Neuron (in vitro differentiated cells): ENCODE data around the gene TMEM135.
"Not testable (repeated sequence)": the region's sequence is repeated elsewhere in the genome, so short reads cannot be mapped to it uniquely, and the experiment has no call there.

ENCODE experiments used
- H2AFZ ChIP-seq: one replicate; pipeline ENCODE4 v1.6.1; 2013; ENCODE audit warnings: low read depth, mild to moderate bottlenecking, inconsistent platforms, low read length, moderate library complexity
- H3K27me3 ChIP-seq: one replicate; pipeline ENCODE4 v1.6.1; 2013; ENCODE audit warnings: low read length; ENCODE audit not compliant: insufficient read depth
- H3K36me3 ChIP-seq: one replicate; pipeline ENCODE4 v1.6.1; 2013; ENCODE audit warnings: low read length; ENCODE audit not compliant: insufficient read depth
- H3K4me1 ChIP-seq: one replicate; pipeline ENCODE4 v1.6.1; 2013; ENCODE audit warnings: low read length; ENCODE audit not compliant: insufficient read depth
- H3K4me3 ChIP-seq: 2 replicates; pipeline ENCODE4 v1.5.1; 2013; ENCODE audit warnings: mild to moderate bottlenecking, low read length, moderate library complexity
- H3K9me3 ChIP-seq: one replicate; pipeline ENCODE4 v1.6.1; 2013; ENCODE audit warnings: low read length

The TMEM135 gene

GRCh38 chr11:87254562-87254961, 216.8 kb downstream of the TMEM135 start:
- H3K36me3 ChIP-seq, result no peaks in the 10 kb centered on the region
- no peak overlapping the region for H3K4me3 ChIP-seq
- H3K9me3 ChIP-seq, result no peaks in the 10 kb centered on the region
- H3K4me1 ChIP-seq, result peaks cover 6% of the 10 kb centered on the region
- H2AFZ ChIP-seq, result no peak overlapping the region
- H3K27me3 ChIP-seq, result no peaks in the 10 kb centered on the region

GRCh38 chr11:87255589-87255988, 217.9 kb downstream of the TMEM135 start:
- H3K4me1 ChIP-seq, result peaks cover 13% of the 10 kb centered on the region
- H3K27me3 ChIP-seq, result no peaks in the 10 kb centered on the region
- H2AFZ ChIP-seq, result no peak overlapping the region
- H3K4me3 ChIP-seq, result no peak overlapping the region
- H3K9me3 ChIP-seq, result no peaks in the 10 kb centered on the region
- H3K36me3 ChIP-seq, result no peaks in the 10 kb centered on the region

GRCh38 chr11:87256694-87257340, 219.1 kb downstream of the TMEM135 start:
- no peaks in the 10 kb centered on the region for H3K9me3 ChIP-seq
- no peak overlapping the region for H3K4me3 ChIP-seq

GRCh38 chr11:87258171-87258833, 220.6 kb downstream of the TMEM135 start:
- H2AFZ ChIP-seq, result no peak overlapping the region
- H3K4me3 ChIP-seq, result no peak overlapping the region
- no peaks in the 10 kb centered on the region for H3K27me3 ChIP-seq
- no peaks in the 10 kb centered on the region for H3K36me3 ChIP-seq
- peaks cover 16% of the 10 kb centered on the region for H3K4me1 ChIP-seq
- H3K9me3 ChIP-seq, result no peaks in the 10 kb centered on the region

More at GRCh38 chr11:87256694-87257340, 219.1 kb downstream of the TMEM135 start:
- Histone ChIP-seq H2AFZ (no peak overlapping the region), H3K27me3 (no peaks in the 10 kb centered on the region), H3K36me3 (no peaks in the 10 kb centered on the region), H3K4me1 (peaks cover 16% of the 10 kb centered on the region)

- Histone ChIP-seq H3K27me3 (no peaks in the 10 kb centered on the region), H3K9me3 (no peaks in the 10 kb centered on the region), H2AFZ (no peak overlapping the region), H3K36me3 (no peaks in the 10 kb centered on the region), H3K4me3 (no peak overlapping the region), H3K4me1 (peaks cover 16% of the 10 kb centered on the region)
These were observed 222.0 kb downstream of the TMEM135 start for GRCh38 chr11:87259736-87260135.

- no peaks in the 10 kb centered on the region for H3K27me3 ChIP-seq
- H3K36me3 ChIP-seq, result no peaks in the 10 kb centered on the region
These were observed 223.1 kb downstream of the TMEM135 start for GRCh38 chr11:87260811-87261210.

GRCh38 chr11:87263264-87263838, 225.6 kb downstream of the TMEM135 start:
- Histone ChIP-seq H3K36me3 (no peaks in the 10 kb centered on the region), H3K27me3 (no peaks in the 10 kb centered on the region), H2AFZ (no peak overlapping the region), H3K9me3 (no peaks in the 10 kb centered on the region), H3K4me3 (no peak overlapping the region), H3K4me1 (peaks cover 13% of the 10 kb centered on the region)

More at GRCh38 chr11:87260811-87261210, 223.1 kb downstream of the TMEM135 start:
- Histone ChIP-seq H3K4me3 (no peak overlapping the region), H3K4me1 (peaks cover 16% of the 10 kb centered on the region), H2AFZ (no peak overlapping the region), H3K9me3 (no peaks in the 10 kb centered on the region)

GRCh38 chr11:87263979-87264378, 226.2 kb downstream of the TMEM135 start:
- H3K27me3 ChIP-seq, result no peaks in the 10 kb centered on the region
- no peak overlapping the region for H3K4me3 ChIP-seq
- H3K36me3 ChIP-seq, result no peaks in the 10 kb centered on the region
- H2AFZ ChIP-seq, result no peak overlapping the region
- H3K9me3 ChIP-seq, result no peaks in the 10 kb centered on the region
- H3K4me1 ChIP-seq, result peaks cover 12% of the 10 kb centered on the region

GRCh38 chr11:87265132-87265531, 227.4 kb downstream of the TMEM135 start:
- Histone ChIP-seq H3K36me3 (no peaks in the 10 kb centered on the region), H3K4me1 (peaks cover 4% of the 10 kb centered on the region), H3K9me3 (no peaks in the 10 kb centered on the region), H2AFZ (no peak overlapping the region), H3K27me3 (no peaks in the 10 kb centered on the region), H3K4me3 (no peak overlapping the region)

GRCh38 chr11:87265979-87266378, 228.2 kb downstream of the TMEM135 start:
- H3K9me3 ChIP-seq, result no peaks in the 10 kb centered on the region
- H2AFZ ChIP-seq, result no peak overlapping the region
- H3K4me3 ChIP-seq, result no peak overlapping the region
- no peaks in the 10 kb centered on the region for H3K36me3 ChIP-seq
- no peaks in the 10 kb centered on the region for H3K27me3 ChIP-seq
- H3K4me1 ChIP-seq, result no peaks in the 10 kb centered on the region

GRCh38 chr11:87266751-87267150, 229.0 kb downstream of the TMEM135 start:
- no peaks in the 10 kb centered on the region for H3K36me3 ChIP-seq

GRCh38 chr11:87271951-87272350, 234.2 kb downstream of the TMEM135 start:
- H3K9me3 ChIP-seq, H3K36me3 ChIP-seq, H2AFZ ChIP-seq, H3K4me3 ChIP-seq, H3K4me1 ChIP-seq, H3K27me3 ChIP-seq: not testable (repeated sequence)

More at GRCh38 chr11:87266751-87267150, 229.0 kb downstream of the TMEM135 start:
- Histone ChIP-seq H3K4me3 (no peak overlapping the region), H3K27me3 (no peaks in the 10 kb centered on the region), H3K9me3 (no peaks in the 10 kb centered on the region), H2AFZ (no peak overlapping the region), H3K4me1 (no peaks in the 10 kb centered on the region)

GRCh38 chr11:87275176-87275575, 237.4 kb downstream of the TMEM135 start:
- no peak overlapping the region for H2AFZ ChIP-seq
- no peaks in the 10 kb centered on the region for H3K27me3 ChIP-seq
- no peaks in the 10 kb centered on the region for H3K4me1 ChIP-seq
- H3K4me3 ChIP-seq, result no peak overlapping the region
- H3K9me3 ChIP-seq, result no peaks in the 10 kb centered on the region
- H3K36me3 ChIP-seq, result no peaks in the 10 kb centered on the region
